ENCODE measurements around the gene SZT2. TPM values are rescaled to one million over a fixed set of nuclear protein-coding genes. Genes with fewer than 3 reads are reported as not detected.
A peak's percentile ranks its signal among the peaks of the same experiment; 100 is the strongest.

Gene SZT2
- total and polyA plus RNA-seq, 8 donors: 18.5 to 54.9 (median 24.6) TPM

DNA sequence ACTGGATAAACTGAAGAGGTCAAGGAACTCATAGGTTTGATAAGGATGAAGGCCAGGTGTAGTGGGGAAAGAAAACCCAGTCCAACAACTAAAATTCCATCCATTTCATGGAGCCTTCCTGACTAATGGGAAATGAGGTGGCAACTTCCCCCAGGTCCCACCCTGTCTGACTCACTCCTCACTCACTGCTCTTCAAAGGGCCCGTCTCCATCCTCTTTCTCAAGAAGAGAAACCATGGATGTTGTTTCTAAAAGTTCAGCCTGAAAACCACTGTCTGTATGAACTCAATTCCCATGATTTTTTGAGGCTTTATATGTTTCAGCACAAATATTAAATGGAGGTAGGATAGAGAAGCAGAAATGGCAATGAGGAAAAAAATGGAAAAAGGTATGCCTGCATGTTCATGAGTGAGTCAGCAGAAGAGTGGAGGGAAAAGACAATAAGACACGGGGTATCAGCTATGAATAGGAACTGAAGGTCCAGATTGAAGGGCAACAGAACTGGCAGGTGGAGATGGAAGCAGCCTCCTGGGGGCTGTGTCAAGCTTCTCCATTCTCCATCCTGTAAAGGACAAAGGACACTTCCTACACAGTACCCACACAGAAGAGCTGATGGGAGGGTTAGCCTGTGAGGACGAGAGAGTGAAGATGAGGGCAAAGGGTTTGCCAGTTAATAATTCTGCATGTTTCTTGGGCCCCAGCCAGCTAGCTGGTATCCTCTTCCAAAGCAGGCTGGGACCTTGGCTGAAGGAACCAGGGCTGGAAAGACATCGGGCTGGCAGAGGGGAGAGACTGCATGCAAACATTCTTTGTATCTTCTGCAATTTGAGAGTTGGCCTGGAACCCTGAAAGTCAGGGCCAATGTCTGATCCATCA lies 16.4 kb upstream of the SZT2 start:
- no peaks in the 10 kb centered on the region for H3K9me3 ChIP-seq
- ATAC-seq (no peak), FAIRE-seq (no peak), DNase-seq (no peak)
- H3K27me3 ChIP-seq: no peaks in the 10 kb centered on the region
- H3K4me1 ChIP-seq: peaks cover 6 to 13% (median 7%) of the 10 kb centered on the region in 3 donors
- peak overlapping the region in 1 of 4 donors; percentile 19 for H3K27ac ChIP-seq
- H3K36me3 ChIP-seq: no peaks in the 10 kb centered on the region
- TF ChIP-seq, protein P1, sequence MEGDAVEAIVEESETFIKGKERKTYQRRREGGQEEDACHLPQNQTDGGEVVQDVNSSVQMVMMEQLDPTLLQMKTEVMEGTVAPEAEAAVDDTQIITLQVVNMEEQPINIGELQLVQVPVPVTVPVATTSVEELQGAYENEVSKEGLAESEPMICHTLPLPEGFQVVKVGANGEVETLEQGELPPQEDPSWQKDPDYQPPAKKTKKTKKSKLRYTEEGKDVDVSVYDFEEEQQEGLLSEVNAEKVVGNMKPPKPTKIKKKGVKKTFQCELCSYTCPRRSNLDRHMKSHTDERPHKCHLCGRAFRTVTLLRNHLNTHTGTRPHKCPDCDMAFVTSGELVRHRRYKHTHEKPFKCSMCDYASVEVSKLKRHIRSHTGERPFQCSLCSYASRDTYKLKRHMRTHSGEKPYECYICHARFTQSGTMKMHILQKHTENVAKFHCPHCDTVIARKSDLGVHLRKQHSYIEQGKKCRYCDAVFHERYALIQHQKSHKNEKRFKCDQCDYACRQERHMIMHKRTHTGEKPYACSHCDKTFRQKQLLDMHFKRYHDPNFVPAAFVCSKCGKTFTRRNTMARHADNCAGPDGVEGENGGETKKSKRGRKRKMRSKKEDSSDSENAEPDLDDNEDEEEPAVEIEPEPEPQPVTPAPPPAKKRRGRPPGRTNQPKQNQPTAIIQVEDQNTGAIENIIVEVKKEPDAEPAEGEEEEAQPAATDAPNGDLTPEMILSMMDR (IDR thresholded peaks at IDR 0.05): no peak
- intact Hi-C loops (cut with DNase I): no loop called here
- H3K4me3 ChIP-seq: no peak overlapping the region
- 40 to 44% methylated on average over 4 of the region's 4 CpGs for WGBS, 2 donors

DNA sequence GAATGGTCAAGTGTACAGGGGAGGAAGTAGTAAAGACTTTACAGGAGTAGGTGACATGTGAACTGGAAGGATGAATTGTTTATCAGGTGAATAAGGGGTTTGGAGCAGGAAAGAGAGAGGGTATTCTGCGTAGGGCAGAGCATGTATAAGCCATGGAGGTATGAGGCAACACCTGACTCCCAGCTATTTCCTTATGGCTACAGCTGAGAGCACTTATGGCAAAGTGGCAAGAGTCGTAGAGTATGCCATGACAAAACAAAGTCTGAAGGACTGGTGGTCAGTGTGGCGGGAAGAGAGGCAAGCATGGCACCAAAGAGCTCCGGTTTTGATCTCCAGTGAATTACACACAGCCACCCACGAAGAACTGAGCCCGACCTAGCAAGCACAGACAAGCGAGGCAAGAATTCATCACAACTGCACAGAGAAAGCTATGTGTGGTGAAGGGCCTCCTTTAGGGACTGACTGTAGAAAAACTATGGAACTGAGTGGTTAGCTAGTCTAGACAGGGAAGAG lies 12.9 kb upstream of the SZT2 start:
- no peak overlapping the region for H3K27ac ChIP-seq
- no peak for ATAC-seq
- no peak for FAIRE-seq

DNA sequence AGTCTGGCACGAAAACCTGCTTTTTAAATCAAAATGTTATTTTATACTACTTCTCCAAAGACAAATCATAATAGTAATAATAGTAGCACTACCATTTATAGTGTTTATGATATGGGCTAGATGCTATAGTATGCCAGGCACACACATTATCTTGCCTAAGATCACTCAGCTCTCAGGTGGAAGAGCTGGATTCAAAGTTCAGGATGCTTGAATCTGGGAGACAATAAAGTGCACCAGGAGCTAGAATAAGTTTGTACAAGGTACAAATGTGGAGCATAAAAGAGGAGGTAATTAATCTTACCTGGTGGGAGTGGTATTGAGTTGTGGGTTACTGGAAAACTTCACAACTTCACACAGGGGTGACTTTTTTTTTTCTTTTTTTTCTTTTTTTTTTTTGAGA lies 11.9 kb upstream of the SZT2 start:
- no peak overlapping the region for H3K27ac ChIP-seq
- 92 to 97% methylated on average over 1 of the region's 1 CpG for WGBS, 2 donors
- no peaks in the 10 kb centered on the region for H3K9me3 ChIP-seq
- H3K4me1 ChIP-seq: peaks cover 0 to 6% (median 0%) of the 10 kb centered on the region in 3 donors
- no peak for ATAC-seq
- H3K36me3 ChIP-seq: peaks cover 0 to under 1% (median 0%) of the 10 kb centered on the region in 3 donors
- H3K4me3 ChIP-seq: no peak overlapping the region
- FAIRE-seq: no peak
- TF ChIP-seq, protein P1 (IDR thresholded peaks at IDR 0.05): no peak
- intact Hi-C loops (cut with DNase I): no loop called here
- no peak for DNase-seq
- no peaks in the 10 kb centered on the region for H3K27me3 ChIP-seq

More for the DNA sequence above, 12.9 kb upstream of the SZT2 start:
- intact Hi-C loops (cut with DNase I): no loop called here
- DNase-seq: no peak
- H3K4me3 ChIP-seq: no peak overlapping the region
- 86 to 95% methylated on average over 7 of the region's 7 CpGs for WGBS, 2 donors
- no peaks in the 10 kb centered on the region for H3K27me3 ChIP-seq
- H3K9me3 ChIP-seq: no peaks in the 10 kb centered on the region
- no peaks in the 10 kb centered on the region for H3K36me3 ChIP-seq
- TF ChIP-seq, protein P1 (IDR thresholded peaks at IDR 0.05): no peak
- peaks cover 0 to 6% (median 0%) of the 10 kb centered on the region in 3 donors for H3K4me1 ChIP-seq

DNA sequence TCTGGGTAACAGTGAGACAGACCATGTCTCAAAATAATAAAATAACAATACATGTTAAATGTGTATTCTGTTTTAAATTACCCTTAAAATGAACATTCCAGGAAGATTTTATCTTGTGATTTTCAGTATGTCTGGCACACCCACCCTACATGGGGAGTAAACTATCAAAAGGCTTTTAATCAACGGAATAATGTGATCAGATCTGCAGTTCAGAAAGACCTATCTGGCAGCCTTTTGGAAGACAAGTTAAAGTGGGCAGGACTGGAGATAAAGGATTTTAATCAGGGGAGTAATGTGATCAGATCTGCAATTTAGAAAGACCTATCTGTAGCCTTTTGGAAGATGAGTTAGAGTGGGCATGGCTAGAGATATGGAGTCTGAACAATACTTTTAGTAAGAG lies 10.2 kb upstream of the SZT2 start:
- WGBS, 2 donors: 93 to 94% methylated on average over 1 of the region's 1 CpG
- Histone ChIP-seq H3K36me3 (peaks cover 3 to 17% (median 6%) of the 10 kb centered on the region in 3 donors), H3K27me3 (no peaks in the 10 kb centered on the region), H3K4me3 (no peak overlapping the region), H3K27ac (no peak overlapping the region), H3K4me1 (no peaks in the 10 kb centered on the region), H3K9me3 (no peaks in the 10 kb centered on the region)
- DNase-seq (no peak), ATAC-seq (no peak), FAIRE-seq (no peak)
- intact Hi-C loops (cut with DNase I): no loop called here
- TF ChIP-seq, protein P1 (IDR thresholded peaks at IDR 0.05): no peak

DNA sequence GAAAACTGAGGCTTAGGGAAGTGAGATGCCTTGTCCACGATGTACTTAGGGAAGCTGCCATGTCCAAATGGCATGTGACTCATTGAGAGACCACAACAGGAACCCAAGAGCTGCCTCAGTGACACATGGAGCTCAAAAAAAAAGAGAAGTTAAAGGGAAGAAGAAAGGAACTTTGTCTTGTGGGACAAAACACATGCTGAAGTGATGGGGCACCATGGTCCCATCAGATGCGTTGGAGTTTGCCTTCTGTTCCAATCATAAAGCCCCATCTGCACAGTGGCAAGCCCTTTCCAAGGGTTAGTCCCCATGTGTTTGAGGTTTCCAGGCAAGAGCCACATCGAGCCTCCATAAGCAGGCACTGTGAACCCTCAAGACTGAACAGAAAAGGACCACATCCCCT lies 8.1 kb upstream of the SZT2 start:
- Histone ChIP-seq H3K9me3 (no peaks in the 10 kb centered on the region), H3K4me1 (no peaks in the 10 kb centered on the region), H3K4me3 (no peak overlapping the region), H3K27me3 (no peaks in the 10 kb centered on the region), H3K36me3 (peaks cover 17 to 38% (median 24%) of the 10 kb centered on the region in 3 donors), H3K27ac (no peak overlapping the region)
- TF ChIP-seq, protein P1 (IDR thresholded peaks at IDR 0.05): no peak
- DNase-seq (no peak), FAIRE-seq (no peak), ATAC-seq (peak in 2 of 4 donors; percentile 55 to 64)
- intact Hi-C loops (cut with DNase I): no loop called here
- WGBS, 2 donors: 72 to 80% methylated on average over 3 of the region's 3 CpGs

Data from pancreas (tissue), 10 donors.